BJ (cell line): ENCODE data around the gene TXNDC9. TPM values are rescaled to one million over a fixed set of nuclear protein-coding genes. Genes with fewer than 3 reads are reported as not detected.
A peak's percentile ranks its signal among the peaks of the same experiment; 100 is the strongest.

ENCODE experiments used
- CTCF ChIA-PET: fragments of 350-600 bp; formaldehyde crosslinking; extraction: SDS; loops from one replicate; lab custom pipeline; 2021; ENCODE audit warnings: antibody characterized with exemption, inconsistent platforms; lab: Yijun Ruan, JAX
- POLR2A ChIA-PET: fragments of 300-600 bp; sonication (Branson Sonifier 250); formaldehyde crosslinking; extraction: SDS; loops from one replicate; lab custom pipeline; 2021; ENCODE audit warnings: antibody characterized with exemption; lab: Charles Lee
- DNase-seq: peaks from one replicate; pipeline ENCODE4 v3.0.0-alpha.2; 2011; ENCODE audit warnings: low read depth
- H3K27me3 ChIP-seq: 2 replicates; pipeline ENCODE4 v1.6.0; 2011; ENCODE audit warnings: low read length; ENCODE audit not compliant: control insufficient read depth, insufficient read depth
- H3K36me3 ChIP-seq: 2 replicates; pipeline ENCODE4 v1.5.1; 2011; ENCODE audit warnings: low read length; ENCODE audit not compliant: control insufficient read depth, insufficient read depth
- H3K4me3 ChIP-seq: 2 replicates; pipeline ENCODE4 v1.5.1; 2011; ENCODE audit warnings: low read depth, mild to moderate bottlenecking, control low read depth, low read length
- polyA minus RNA-seq: library from RNA; depleted of rRNA, polyadenylated mRNA; stranded (reverse); fragments of >200 nt; gene quantifications from 2 replicates; pipeline ENCODE4 v1.2.3, GENCODE V29; 2011; rRNA and poly(A)+ RNA removed
- polyA plus RNA-seq: library from polyadenylated mRNA; depleted of rRNA; stranded (reverse); fragments of >200 nt; gene quantifications from 2 replicates; pipeline ENCODE4 v1.2.3, GENCODE V29; 2011; rRNA removed
- TF ChIP-seq, protein P1 (sequence below): IDR thresholded peaks from 2 replicates; pipeline ENCODE4 v1.5.1; 2011; ENCODE audit warnings: low read depth, mild to moderate bottlenecking, control low read depth, inconsistent platforms, low read length, moderate library complexity; ENCODE audit not compliant: insufficient read depth

Gene TXNDC9
- polyA plus RNA-seq (29.2 and 39.0 TPM in 2 replicates), polyA minus RNA-seq (5.9 and 13.6 TPM in 2 replicates)

DNA sequence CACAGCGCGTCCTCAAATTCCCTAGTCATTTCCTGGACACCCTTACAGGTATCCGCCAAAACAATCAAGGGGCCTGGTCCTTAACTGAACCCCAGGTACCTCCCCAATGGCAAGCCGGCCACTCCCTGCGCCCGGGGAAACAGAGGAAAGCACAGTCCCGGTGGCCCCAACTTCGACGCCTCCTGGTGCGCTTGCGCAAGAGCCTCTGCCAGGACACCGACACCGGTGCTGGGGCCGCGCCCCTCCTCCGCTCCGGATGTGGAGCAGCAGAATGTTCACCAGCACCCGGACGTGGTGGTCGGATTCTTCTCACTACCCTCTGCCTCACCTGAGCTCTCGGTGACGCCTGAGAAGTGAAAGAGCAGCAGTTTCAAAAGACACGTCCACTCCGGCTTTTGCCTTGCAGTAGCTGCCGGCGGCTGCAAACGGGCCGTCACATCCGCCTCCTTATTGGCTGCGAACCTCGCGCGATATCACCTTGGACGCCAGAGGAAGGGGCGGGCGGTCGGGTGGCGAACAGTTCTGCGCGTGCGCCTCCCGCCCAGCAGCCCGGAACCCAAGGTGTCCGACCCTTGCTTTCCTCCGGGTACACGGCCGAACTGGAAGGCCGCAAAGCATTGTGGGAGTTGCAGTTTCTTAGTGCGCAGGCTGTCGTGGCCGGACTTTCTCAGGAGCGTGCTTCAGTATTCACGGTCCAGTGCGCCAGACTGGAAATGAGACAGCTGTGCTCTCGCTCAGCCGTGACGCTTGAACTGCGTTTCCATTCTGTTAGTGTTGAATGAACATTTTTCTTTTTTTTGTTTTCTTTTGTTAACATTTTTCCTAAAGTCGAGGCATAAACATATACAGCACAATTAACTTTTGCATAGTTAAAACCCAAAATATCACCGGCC, at the start of gene TXNDC9:
TXNDC9 (minus strand) TSS at position 423 of the 893 bp plus-strand sequence. CDS start 3,123 bp downstream, outside the sequence.
- ChIA-PET CTCF (interaction anchor here (0.6 to 3.9 kb wide), 21 partner anchors 11 to 926 kb away, joined by 3 to 16 read pairs (median 4); partner anchors contain the start of genes LIPT1, MITD1, MRPL30 and REV1), POLR2A (interaction anchor here (0.7 to 0.9 kb wide), 2 partner anchors 154 to 1227 kb away, joined by 3 read pairs; partner anchors contain the start of gene PDCL3)
- DNase-seq: peak; percentile 95
- H3K4me3 ChIP-seq: peak within 1 kb of the TSS; percentile 97
- H3K27me3 ChIP-seq: no peaks in the 10 kb centered on the region
- TF ChIP-seq, protein P1, sequence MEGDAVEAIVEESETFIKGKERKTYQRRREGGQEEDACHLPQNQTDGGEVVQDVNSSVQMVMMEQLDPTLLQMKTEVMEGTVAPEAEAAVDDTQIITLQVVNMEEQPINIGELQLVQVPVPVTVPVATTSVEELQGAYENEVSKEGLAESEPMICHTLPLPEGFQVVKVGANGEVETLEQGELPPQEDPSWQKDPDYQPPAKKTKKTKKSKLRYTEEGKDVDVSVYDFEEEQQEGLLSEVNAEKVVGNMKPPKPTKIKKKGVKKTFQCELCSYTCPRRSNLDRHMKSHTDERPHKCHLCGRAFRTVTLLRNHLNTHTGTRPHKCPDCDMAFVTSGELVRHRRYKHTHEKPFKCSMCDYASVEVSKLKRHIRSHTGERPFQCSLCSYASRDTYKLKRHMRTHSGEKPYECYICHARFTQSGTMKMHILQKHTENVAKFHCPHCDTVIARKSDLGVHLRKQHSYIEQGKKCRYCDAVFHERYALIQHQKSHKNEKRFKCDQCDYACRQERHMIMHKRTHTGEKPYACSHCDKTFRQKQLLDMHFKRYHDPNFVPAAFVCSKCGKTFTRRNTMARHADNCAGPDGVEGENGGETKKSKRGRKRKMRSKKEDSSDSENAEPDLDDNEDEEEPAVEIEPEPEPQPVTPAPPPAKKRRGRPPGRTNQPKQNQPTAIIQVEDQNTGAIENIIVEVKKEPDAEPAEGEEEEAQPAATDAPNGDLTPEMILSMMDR: no peak
- peaks cover 5% of the 10 kb centered on the region; the same call in 1 of the 2 replicates for H3K36me3 ChIP-seq

- no peak for DNase-seq
- Histone ChIP-seq H3K4me3 (no peak overlapping the region), H3K36me3 (no peaks in the 10 kb centered on the region; the same call in none of the 2 replicates), H3K27me3 (no peaks in the 10 kb centered on the region)
- ChIA-PET POLR2A (no interaction called here), CTCF (interaction anchor here (1.8 kb wide), 1 partner anchor 12 kb away, joined by 7 read pairs; no protein-coding TSS in a partner anchor)
- TF ChIP-seq, protein P1: no peak
These were observed 46.0 kb upstream of the TXNDC9 start for GRCh38 chr2:99382143-99382542.

- no peak for DNase-seq
- Histone ChIP-seq H3K36me3 (peaks cover 3% of the 10 kb centered on the region), H3K4me3 (no peak overlapping the region), H3K27me3 (no peaks in the 10 kb centered on the region)
- POLR2A ChIA-PET: no interaction called here
- TF ChIP-seq, protein P1: no peak
- CTCF ChIA-PET: interaction anchor here (0.6 to 1.1 kb wide), 3 partner anchors 43 to 236 kb away, joined by 3 to 4 read pairs (median 3); no protein-coding TSS in a partner anchor
These were observed 44.4 kb upstream of the TXNDC9 start for GRCh38 chr2:99380376-99381010.

- ChIA-PET CTCF (interaction anchor here (0.6 kb wide), 1 partner anchor 35 kb away, joined by 4 read pairs; no protein-coding TSS in a partner anchor), POLR2A (no interaction called here)
- H3K36me3 ChIP-seq: peaks cover 5% of the 10 kb centered on the region
- TF ChIP-seq, protein P1: no peak
- H3K27me3 ChIP-seq: no peaks in the 10 kb centered on the region
- DNase-seq: no peak
- no peak overlapping the region for H3K4me3 ChIP-seq
These were observed 41.7 kb upstream of the TXNDC9 start for GRCh38 chr2:99377879-99378278.
